ENCODE results near the gene RPL23.
"Not testable (repeated sequence)": the region's sequence is repeated elsewhere in the genome, so short reads cannot be mapped to it uniquely, and the experiment has no call there.

Gene RPL23

GRCh38 chr17:38867179-38867967, 13.9 kb upstream of the RPL23 start:
- DNase-seq = peak; percentile 60 to 62

GRCh38 chr17:38864636-38865398, 11.3 kb upstream of the RPL23 start:
- DNase-seq = peak in 1 of 2 experiments; percentile 26

GRCh38 chr17:38861399-38861843, 7.9 kb upstream of the RPL23 start:
- peak; percentile 15 to 20 for DNase-seq

GRCh38 chr17:38857271-38857670, 3.8 kb upstream of the RPL23 start:
- no peak for DNase-seq

GRCh38 chr17:38855101-38855714, 1.7 kb upstream of the RPL23 start:
- not testable (repeated sequence) for DNase-seq

- no peak for DNase-seq
Measured at GRCh38 chr17:38852771-38853291, 690 bp downstream of the RPL23 start.

GRCh38 chr17:38851434-38851833, 2.1 kb downstream of the RPL23 start:
- no peak for DNase-seq

- DNase-seq = no peak
Measured at GRCh38 chr17:38850374-38850773, 3.1 kb downstream of the RPL23 start.

- no peak for DNase-seq
Measured at GRCh38 chr17:38848939-38849605, 4.4 kb downstream of the RPL23 start.

- no peak for DNase-seq
Measured at GRCh38 chr17:38848557-38848891, 5.0 kb downstream of the RPL23 start.

GRCh38 chr17:38844261-38844757, 9.2 kb downstream of the RPL23 start:
- DNase-seq = no peak

GRCh38 chr17:38825762-38826247, 27.7 kb downstream of the RPL23 start:
- DNase-seq = no peak

- peak; percentile 83 to 96 for DNase-seq
Measured at GRCh38 chr17:38824899-38825761, 28.4 kb downstream of the RPL23 start, which contains the start of gene CWC25. Gene CWC25 (minus strand): TSS chr17:38825321. CDS start chr17:38825183, 138 bp downstream.

GRCh38 chr17:38815576-38816193, 37.8 kb downstream of the RPL23 start:
- no peak for DNase-seq

- no peak for DNase-seq
Measured at GRCh38 chr17:38809828-38810227, 43.7 kb downstream of the RPL23 start.

- DNase-seq = no peak
Measured at GRCh38 chr17:38800237-38800760, 53.2 kb downstream of the RPL23 start.

GRCh38 chr17:38799501-38800236, 53.9 kb downstream of the RPL23 start, which contains the start of gene PIP4K2B:
Gene PIP4K2B (minus strand): TSS chr17:38799556. CDS start chr17:38799424, 132 bp downstream.
- DNase-seq = peak; percentile 96 to 97

GRCh38 chr17:38798614-38799500, 54.7 kb downstream of the RPL23 start:
- DNase-seq = peak in 1 of 2 experiments; percentile 51
